Measurements from ENCODE around the gene STK11.

- no peak for TF ChIP-seq CTCF (IDR thresholded peaks at IDR 0.05; ENCODE audit: extremely low read depth in 1 of 2, insufficient read depth in 1 of 2, low read depth in 1 of 2, low read length in 2 of 2)
- TF ChIP-seq EZH2 (IDR thresholded peaks at IDR 0.05; ENCODE audit: borderline replicate concordance, low read depth, low read length, severe bottlenecking), result no peak
- no peak for TF ChIP-seq POLR2A (IDR thresholded peaks at IDR 0.05; ENCODE audit: low read depth, low read length)
- peak; percentile 19 for TF ChIP-seq JUN (IDR thresholded peaks at IDR 0.05; ENCODE audit: borderline replicate concordance, insufficient read depth, insufficient read length, low read depth)
Measured at GRCh38 chr19:1247748-1248138, 42.2 kb downstream of the STK11 start.
